Jurkat, Clone E6-1 (cell line): ENCODE results near the gene SDR42E2. TPM values are rescaled to one million over a fixed set of nuclear protein-coding genes. Genes with fewer than 3 reads are reported as not detected.
"Not testable (repeated sequence)": the region's sequence is repeated elsewhere in the genome, so short reads cannot be mapped to it uniquely, and the experiment has no call there.

Experiments used
- DNase-seq: peaks from one replicate; pipeline ENCODE4 v3.0.0-alpha.2; 2011; ENCODE audit warnings: low read depth, low spot score
- H3K4me3 ChIP-seq: 2 replicates; pipeline ENCODE4 v1.5.1; 2011; ENCODE audit warnings: mild to moderate bottlenecking, low read length, control low read depth, moderate library complexity
- polyA plus RNA-seq: library from polyadenylated mRNA; unstranded; fragments of >200 nt; gene quantifications from one replicate; pipeline ENCODE4 v1.2.1, GENCODE V29; 2012; ENCODE audit warnings: missing spikeins; ENCODE audit not compliant: insufficient read length, insufficient read depth

SDR42E2 gene
- polyA plus RNA-seq, result not detected

DNA sequence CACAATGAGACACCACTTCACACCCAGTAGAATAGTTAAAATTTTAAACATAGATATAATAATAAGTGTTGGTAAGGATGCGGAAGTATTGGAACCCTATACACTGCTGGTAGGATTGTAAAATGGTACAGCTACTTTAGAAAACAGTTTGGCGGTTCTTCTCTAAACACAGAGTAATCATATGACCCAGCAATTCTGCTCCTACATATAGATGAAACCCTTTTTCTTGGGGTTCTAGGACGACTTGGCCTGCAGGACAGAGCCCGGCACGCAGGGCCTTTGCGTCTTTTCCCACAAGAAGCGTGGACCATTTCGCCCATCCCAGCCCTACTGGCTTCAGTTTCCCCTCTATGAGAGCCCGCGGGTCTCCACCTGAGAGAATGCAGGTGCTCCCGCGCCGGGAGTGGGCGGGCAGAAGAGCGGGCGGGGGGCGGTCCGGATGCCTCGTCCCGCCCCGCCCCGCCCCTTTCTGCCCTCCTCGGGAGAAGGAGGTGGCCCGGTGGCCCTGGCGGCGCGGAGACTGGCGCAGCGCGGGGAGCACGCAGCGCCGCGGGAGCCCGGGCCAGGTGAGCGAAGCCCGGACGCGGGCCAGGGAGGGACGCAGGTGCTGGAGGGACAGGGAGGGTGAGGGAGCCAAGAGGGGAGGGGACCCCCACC lies at the start of gene SDR42E2:
SDR42E2 (plus strand) TSS at position 508 of the 657 bp plus-strand sequence. CDS start 3,077 bp downstream, outside the sequence.
- no peak within 1 kb of the TSS for H3K4me3 ChIP-seq
- DNase-seq, result no peak

DNA sequence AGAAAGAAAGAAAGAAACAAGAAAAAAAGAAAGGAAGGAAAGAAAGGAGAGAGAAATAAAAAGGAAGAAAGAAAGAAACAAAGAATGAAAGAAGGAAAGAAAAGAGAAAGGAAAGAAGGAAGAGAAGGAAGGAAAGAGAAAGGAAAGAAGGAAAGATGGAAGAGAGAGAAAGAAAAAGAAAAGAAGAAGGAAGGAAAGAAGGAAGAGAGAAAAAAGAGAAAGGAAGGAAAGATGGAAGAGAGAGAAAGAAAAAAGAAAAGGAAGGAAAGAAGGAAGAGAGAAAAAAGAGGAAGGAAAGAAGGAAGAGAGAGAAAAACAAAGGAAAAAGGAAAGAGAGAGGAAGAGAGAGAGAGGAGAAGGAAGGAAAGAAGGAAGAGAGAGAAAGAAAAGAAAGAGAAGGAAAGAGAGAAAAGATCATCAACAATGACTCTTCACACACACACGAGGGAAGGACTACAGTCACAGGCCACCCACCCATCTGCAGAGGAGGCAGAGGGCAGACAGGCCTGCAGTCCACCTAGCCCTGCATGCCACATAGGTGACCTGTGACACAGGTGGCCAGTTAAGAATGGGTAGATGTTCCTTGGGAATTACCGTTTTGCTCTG lies 46.1 kb upstream of the SDR42E2 start:
- H3K4me3 ChIP-seq, result no peak overlapping the region

DNA sequence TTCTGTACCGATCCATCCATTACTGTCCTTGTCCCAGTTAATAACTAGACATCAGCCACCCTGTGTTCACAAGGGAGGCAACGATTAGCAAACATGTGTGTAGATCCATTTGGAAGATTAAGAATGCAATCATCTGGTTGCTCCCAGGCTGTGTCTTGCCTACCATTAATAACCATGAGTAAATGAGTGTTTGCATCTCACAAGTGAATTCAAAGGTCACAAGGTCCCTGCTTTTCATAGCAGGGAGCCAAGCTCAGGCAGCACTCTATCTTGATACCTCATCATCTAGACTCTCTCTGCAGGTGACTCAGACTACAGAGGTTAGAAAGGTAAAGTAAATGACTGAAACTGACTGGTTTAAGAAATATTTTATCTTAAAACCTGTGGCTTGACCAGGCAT lies 44.7 kb upstream of the SDR42E2 start:
- H3K4me3 ChIP-seq, result no peak overlapping the region
- no peak for DNase-seq

More for the DNA sequence above, 46.1 kb upstream of the SDR42E2 start:
- DNase-seq, result no peak

DNA sequence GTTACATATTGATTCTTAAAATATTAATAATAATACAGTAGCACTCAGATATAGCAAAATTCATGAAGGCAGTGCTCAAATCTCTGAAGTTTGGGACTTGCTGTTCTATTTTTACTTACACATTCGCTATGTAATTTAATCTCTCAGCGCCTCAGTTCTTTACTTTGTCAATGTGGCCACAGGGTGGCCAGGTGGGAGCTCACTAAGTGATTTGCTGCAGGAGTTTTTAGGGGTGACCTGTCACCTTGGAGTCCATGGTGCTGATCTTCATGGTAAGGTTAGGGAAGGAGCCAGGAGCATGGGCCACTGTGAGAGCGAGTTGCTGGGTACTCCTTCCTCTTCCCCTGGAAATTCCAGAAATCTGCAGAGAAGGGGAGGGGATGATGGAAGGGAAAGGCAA lies 41.9 kb upstream of the SDR42E2 start:
- no peak for DNase-seq
- no peak overlapping the region for H3K4me3 ChIP-seq

DNA sequence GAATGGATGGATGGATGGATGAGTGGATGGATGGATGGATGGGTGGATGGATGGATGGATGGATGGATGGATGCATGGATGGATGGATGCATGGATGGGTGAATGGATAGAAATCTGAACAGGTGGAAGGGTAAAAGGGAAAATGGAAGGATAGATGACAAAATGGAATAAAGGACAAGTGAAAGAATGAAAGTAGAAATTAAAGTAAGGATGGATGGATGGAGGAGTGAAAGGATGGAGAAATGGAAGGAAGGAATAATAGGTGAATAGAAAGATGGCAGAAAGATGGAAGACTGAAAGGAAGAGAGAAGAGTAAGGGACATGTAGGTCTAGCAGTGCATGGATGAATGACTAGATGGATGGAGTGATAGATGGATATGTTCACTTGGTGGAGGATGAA lies 40.1 kb upstream of the SDR42E2 start:
- DNase-seq, result no peak

DNA sequence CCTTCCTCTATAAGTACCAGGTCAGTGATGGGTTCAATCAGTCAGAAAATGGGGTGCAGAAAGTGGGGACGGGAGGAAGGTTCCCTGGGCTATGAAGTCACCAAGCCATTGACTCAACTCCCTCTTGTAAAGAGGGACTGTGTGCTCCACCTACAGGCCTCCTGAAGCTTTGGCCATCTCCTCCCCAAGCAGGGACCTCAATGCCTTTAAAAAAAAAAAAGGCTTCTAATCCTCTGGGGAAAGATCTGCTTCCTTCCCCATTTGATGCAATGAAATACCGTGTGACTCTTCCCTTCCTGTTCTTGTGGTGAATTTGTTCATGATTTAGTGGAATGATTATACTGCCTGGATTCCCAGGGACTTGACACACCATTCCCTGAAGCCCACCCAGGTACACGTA lies 39.2 kb upstream of the SDR42E2 start:
- H3K4me3 ChIP-seq, result no peak overlapping the region
- DNase-seq, result no peak

More for the DNA sequence above, 40.1 kb upstream of the SDR42E2 start:
- H3K4me3 ChIP-seq, result no peak overlapping the region

DNA sequence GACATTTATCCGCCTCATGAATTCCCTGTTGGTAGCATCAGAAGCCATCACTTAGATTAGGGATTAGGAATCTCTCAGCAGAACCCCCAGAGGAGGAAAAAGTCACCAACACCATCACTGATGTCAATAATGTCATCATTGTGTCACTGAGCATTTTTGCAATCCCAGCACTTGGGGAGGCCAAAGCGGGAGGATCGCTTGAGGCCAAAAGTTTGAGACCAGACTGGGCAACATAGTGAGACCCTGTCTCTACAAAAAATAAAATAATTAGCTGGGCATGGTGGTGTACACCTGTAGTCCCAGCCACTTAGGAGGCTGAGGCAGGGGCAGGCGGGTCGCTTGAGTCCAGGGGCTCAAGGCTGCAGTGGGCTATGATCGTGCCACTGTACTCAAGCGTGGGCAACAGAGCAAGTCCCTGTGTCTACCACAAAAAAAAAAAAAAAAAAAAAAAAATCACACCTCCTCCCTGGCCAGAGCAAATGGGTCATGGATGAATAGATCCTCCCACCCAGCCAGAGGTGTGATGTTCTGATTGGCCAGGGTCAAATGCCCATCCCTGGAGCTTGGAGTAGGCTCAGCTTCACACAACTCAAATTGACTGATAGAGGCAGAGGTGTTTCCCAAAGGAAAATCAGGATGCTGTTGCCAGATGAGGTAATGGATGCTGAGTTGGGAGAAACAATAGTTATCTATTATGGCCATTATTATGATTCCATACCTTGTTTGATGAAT lies 38.4 kb upstream of the SDR42E2 start:
- H3K4me3 ChIP-seq, result no peak overlapping the region
- no peak for DNase-seq

DNA sequence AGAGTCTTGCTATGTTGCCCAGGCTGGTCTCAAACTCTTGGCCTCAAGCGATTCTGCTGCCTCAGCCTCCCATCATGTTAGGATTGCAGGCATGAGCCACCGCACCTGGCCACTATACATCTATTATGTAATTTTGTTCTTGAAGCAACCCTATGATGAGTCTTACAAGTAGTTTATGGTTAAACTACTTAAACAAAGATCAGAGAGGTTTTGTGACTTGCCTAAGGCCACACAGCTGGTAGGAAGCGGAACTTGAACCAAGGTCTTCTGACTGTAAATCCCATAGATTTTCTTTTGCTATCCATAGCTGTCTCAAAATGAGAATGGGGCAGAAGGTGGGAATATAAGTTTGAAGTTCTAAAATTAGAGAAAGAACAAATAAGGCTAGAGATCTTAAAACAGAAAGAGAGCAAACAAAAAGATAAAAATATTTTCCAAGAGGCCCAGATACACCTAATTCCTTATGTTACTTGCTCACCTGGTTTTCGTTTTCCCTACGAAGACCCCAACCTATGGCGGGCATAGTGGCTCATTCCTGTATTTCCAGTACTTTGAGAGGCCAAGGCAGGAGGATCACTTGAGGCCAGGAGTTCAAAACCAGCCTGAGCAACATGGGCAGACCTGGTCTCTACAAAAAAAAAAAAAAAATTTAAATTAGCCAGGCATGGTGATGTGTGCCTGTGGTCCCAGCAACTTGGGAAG lies 37.6 kb upstream of the SDR42E2 start:
- DNase-seq, result no peak
- no peak overlapping the region for H3K4me3 ChIP-seq

DNA sequence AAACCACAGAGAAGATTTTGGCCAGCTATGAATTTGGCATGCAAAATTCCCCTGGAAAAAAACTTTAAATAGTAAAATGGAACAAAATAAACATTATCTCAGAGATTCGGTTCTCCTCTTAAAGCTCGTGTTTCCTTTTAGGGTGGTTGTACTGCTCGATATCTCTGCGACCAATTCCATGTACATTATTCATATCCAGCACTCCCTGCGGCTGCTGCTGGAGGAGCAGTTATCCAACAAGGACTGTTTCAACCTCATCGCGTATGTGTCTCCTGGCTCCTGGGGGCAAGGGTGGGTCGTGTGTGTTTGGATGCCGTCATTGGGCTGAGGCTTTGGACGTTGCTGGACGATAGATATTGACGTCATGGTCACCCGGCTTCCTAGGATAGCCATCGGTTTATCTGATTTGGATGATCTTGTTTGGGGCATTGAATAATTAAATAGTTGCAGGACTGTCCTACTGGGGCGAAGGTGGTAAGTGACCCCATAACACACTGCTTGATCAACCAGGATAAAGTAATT lies 36.2 kb upstream of the SDR42E2 start:
- H3K4me3 ChIP-seq, result no peak overlapping the region
- no peak for DNase-seq

DNA sequence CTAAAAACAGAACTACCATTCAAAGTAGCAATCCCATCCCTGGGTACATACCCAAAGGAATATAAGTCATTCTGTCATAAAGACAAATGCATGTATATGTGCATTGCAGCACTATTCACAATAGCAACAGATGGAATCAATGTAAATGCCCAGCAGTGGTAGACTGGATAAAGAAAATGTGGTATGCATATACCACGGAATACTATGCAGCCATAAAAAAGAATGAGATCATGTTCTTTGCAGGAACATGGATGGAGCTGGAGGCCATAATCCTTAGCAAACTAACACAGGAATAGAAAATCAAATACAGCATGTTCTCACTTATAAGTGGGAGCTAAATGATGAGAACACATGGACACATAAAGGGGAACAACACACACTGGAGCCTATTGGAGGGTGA lies 33.8 kb upstream of the SDR42E2 start:
- not testable (repeated sequence) for DNase-seq, H3K4me3 ChIP-seq

DNA sequence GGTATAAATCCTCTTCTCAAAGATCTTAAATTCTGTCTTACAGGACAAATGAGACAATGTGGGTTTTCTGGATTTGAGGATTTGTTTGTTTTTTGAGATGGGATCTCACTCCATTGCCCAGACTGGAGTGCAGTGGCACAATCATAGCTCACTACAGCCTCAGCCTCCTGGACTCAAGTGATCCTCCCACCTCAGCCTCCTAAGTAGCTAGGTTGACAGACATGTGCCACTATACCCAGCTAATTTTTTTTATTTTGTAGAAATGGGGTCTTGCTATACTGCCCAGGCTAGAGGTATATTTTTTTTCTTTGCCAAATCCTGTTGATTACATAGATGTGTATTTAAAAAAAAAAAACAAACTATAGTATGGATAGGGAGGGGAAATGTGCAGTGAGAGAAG lies 31.8 kb upstream of the SDR42E2 start:
- no peak for DNase-seq

DNA sequence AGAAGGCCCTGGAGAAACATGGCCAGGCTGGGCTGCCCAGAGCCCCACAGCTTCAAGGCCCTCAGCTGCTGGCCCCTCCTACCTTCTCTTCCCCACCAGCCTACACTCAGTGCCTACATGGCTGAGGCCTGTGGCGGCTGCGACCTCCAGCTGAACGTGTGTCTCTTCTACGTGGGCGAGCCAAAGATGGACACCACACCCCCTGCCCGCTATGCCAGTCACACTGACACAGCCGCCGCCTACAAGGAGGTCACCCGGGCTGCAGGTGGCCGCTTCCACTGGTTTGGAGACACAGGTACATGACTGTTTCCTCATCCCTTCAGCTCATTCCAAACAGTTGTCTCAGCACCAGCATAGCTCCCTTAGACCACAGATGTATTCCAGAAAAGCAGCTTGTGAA lies 29.5 kb upstream of the SDR42E2 start:
- H3K4me3 ChIP-seq, result no peak overlapping the region
- DNase-seq, result no peak

More for the DNA sequence above, 31.8 kb upstream of the SDR42E2 start:
- no peak overlapping the region for H3K4me3 ChIP-seq

DNA sequence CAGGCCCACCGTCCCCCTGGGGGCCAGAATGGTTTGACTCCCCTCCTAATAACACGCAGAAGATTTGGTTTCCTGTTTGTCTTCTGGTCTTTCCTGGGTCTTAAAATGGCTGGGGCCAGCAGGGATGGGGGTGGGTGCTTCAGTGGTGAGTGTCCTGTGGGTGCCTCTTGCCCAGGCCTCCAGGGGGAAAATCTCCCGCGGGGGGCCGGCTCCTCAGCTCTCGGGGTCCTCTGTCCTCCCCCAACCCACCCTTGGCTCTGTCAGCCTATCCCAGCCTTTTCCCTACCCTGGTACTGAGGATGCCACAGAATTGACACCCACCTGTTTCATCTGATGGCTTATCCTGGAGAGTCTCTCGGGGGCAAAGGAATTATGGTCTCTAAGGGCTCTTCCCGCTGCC lies 23.8 kb upstream of the SDR42E2 start:
- no peak for DNase-seq
- no peak overlapping the region for H3K4me3 ChIP-seq

DNA sequence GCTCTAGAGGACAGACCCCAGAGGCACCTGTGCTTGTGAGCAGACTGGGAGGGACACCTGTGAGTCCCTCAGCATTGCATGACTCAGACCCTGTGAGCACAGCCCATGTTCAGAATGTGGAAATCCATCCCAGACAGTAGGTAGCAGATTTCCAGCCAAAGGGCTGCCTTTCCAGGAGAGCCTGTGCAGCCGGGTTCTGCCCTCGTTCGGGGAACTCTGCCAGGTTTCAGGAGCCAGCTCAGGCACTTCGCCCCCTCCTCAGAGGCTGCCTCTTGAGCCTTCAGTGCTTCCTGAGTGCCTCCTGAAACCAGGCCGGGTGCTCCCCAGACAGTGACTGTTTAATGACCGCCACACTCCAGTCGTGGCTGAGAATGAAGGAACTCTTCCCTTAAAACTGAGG lies 23.3 kb upstream of the SDR42E2 start:
- DNase-seq, result no peak
- no peak overlapping the region for H3K4me3 ChIP-seq

DNA sequence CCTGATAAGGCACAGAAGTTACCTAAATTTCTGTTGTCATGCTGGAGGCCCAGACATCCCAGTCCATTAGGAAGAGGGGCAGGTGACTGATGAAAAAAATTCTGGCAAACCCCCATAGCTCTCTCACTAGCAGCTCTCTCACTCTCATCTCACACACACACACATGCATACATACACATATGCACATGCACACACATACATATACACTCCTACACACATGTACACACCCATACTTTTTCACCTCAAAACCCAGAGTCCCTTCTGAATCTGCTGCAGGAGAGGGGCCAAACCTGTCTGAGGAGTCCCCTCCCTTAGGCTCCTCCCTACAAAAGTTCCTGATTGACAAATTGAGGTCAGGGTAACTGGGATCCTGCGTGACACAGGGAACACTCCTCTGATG lies 22.6 kb upstream of the SDR42E2 start:
- H3K4me3 ChIP-seq, result no peak overlapping the region
- no peak for DNase-seq

DNA sequence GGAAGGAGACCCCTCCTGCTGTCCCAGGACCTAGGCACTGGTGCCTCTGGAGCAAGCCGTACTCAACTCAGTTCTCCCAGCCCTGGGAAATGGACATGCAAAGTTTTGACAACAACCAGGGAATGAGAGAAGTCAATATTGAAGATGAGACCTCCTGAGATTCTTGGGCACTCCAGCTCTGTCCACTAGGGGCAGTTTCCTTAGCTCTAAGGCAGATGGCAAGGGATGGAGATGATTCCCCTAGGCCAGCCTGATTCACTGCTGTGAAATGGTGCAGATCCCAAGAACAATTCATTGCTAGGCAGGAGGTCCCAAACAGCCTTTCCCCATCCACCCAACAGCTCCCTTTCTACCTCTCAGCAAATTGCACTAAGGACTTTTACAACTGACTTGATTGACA lies 20.5 kb upstream of the SDR42E2 start:
- H3K4me3 ChIP-seq, result no peak overlapping the region
- peak; percentile 15 for DNase-seq

DNA sequence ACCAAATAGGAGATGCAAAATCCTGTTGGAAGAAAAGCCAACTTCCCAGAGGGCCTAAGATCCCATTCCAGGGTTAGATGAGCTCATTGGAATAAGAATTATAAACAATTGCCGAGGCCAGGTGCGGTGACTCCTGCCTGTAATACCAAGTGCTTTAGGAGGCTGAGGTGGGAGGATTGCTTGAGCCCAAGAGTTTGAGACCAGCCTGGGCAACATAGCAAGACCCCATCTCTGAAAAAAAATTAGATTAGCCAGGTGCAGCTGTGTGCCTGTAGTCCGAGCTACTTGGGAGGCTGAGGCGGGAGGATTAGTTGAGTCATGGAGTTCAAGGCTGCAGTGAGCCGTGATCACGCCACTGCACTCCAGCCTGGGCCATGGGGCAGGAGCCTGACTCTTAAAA lies 17.8 kb upstream of the SDR42E2 start:
- DNase-seq, result no peak
- H3K4me3 ChIP-seq, result no peak overlapping the region

DNA sequence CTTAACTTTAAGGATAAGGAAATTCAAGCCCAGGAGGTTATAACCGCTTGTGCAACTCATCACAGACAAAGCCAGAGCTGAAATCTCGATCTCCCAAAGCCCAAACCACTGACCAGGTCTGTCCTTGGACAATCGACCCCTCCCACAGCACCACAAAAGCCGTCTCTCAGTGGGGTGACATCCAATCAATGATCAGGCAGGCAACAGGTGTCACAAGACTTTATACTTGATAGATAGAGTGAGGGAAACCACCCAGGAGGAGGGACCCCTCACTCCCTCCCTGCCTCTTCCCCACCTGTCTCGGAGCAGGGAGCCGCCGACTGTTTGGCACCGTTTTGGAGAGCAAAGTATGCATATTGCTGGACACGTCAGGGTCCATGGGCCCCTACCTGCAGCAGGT lies 14.5 kb upstream of the SDR42E2 start:
- no peak for DNase-seq
- no peak overlapping the region for H3K4me3 ChIP-seq

DNA sequence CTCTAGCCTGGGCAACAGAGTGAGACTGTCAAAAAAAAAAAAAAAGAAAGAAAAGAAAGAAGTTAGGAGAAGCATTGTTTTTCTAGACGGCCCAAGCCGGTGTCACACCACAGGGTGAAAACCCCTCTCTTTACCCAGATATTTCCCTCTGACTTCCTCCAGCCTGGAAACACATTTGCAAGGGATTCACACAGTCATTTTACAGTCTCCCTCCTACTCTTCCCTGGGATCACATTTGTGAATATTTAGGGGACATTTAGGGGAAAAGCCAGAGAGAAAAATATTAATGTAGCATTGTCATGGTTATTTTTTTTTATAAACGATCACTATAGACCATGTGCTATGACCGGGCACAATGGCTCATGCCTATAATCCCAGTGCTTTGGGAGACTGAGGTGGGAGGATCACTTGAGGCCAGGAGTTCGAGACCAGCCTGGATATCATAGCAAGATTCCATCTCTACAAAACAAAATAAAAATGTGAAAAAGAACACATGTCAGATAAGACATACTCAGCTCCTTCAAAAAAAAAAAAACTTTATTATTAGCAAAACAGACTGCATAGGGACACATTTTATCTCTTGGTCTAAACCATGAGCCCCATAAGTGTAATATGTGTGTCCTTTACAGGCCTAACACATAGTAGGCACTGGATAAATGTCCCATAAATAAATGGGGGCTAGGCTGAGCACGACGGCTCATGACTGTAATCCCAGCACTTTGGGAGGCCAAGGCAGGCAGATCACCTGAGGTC lies 10.9 kb upstream of the SDR42E2 start:
- no peak for DNase-seq
- no peak overlapping the region for H3K4me3 ChIP-seq
